Bronchial epithelial cell (primary cell): ENCODE results near the gene STK26. TPM values are rescaled to one million over a fixed set of nuclear protein-coding genes. Genes with fewer than 3 reads are reported as not detected.
A peak's percentile ranks its signal among the peaks of the same experiment; 100 is the strongest.

Experiments
- DNase-seq: peaks from one replicate; pipeline ENCODE4 v3.0.0-alpha.2; 2010; ENCODE audit warnings: low read depth
- FAIRE-seq: peaks from 2 replicates; lab custom pipeline; 2011; peaks lifted over from hg19 to GRCh38; lab: Jason Lieb, UNC
- H3K27me3 ChIP-seq: 2 replicates; pipeline ENCODE4 v1.5.1; 2011; ENCODE audit warnings: low read length; ENCODE audit not compliant: control insufficient read depth, insufficient read depth
- H3K36me3 ChIP-seq: 2 replicates; pipeline ENCODE4 v1.5.1; 2011; ENCODE audit warnings: low read length; ENCODE audit not compliant: control insufficient read depth, insufficient read depth
- H3K4me3 ChIP-seq: 2 replicates; pipeline ENCODE4 v1.5.1; 2011; ENCODE audit warnings: mild to moderate bottlenecking, low read depth, low read length, control low read depth
- total RNA-seq: library from RNA; depleted of rRNA; stranded (reverse); fragments of >200 nt; gene quantifications from 2 replicates; pipeline ENCODE4 v1.2.1, GENCODE V29; 2014
- TF ChIP-seq, protein P1 (sequence below): IDR thresholded peaks from 2 replicates; pipeline ENCODE4 v1.5.1; 2011; ENCODE audit warnings: mild to moderate bottlenecking, moderate library complexity, low read length, control low read depth, inconsistent platforms; ENCODE audit not compliant: insufficient read depth, severe bottlenecking

The STK26 gene
- total RNA-seq, 1 donor from 2014 or later: 47.9 TPM

DNA sequence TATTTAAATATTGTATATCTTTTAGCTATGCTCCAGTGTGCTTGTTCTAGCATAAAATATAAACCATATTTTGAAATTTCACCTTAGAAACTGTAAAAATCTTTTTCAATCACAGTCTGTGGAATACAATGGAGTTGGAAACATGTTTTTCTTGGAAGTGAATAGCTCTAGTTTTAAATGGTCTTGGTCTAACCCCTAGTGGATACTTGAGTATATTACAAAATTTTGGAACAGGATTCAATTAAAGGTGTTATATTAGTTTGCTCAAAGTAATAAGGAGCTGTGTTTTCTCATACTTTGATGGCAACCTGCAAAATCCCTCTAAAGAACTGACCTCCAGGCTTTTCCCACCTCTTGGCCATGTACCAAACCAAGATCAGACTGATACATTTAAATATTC is 48.2 kb downstream of the STK26 start:
- peak; percentile 16 for DNase-seq
- TF ChIP-seq, protein P1, sequence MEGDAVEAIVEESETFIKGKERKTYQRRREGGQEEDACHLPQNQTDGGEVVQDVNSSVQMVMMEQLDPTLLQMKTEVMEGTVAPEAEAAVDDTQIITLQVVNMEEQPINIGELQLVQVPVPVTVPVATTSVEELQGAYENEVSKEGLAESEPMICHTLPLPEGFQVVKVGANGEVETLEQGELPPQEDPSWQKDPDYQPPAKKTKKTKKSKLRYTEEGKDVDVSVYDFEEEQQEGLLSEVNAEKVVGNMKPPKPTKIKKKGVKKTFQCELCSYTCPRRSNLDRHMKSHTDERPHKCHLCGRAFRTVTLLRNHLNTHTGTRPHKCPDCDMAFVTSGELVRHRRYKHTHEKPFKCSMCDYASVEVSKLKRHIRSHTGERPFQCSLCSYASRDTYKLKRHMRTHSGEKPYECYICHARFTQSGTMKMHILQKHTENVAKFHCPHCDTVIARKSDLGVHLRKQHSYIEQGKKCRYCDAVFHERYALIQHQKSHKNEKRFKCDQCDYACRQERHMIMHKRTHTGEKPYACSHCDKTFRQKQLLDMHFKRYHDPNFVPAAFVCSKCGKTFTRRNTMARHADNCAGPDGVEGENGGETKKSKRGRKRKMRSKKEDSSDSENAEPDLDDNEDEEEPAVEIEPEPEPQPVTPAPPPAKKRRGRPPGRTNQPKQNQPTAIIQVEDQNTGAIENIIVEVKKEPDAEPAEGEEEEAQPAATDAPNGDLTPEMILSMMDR: peak; percentile 6
- no peak overlapping the region for H3K4me3 ChIP-seq
- FAIRE-seq: no peak
- H3K27me3 ChIP-seq: no peaks in the 10 kb centered on the region
- H3K36me3 ChIP-seq: peaks cover 1% of the 10 kb centered on the region

DNA sequence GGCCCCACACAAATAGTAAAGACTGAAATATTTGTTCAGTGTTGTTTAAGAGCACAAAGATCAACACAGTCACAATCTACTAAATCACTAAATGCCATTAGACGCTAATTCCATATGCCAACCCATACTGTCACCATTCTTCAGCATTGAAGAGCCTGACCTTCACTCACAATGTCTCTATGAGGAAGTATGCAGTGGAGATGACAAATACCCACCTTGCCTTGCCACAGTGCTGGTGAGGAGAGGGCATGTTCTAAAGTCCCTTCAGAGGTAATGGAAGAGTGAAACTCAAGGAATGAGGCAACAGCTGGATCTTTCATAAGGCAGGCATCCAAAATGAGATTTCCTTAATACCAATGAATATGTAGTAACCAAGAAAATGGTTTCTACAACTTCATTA is 54.3 kb downstream of the STK26 start:
- DNase-seq (no peak), FAIRE-seq (no peak)
- Histone ChIP-seq H3K36me3 (peaks cover 1% of the 10 kb centered on the region), H3K4me3 (no peak overlapping the region), H3K27me3 (no peaks in the 10 kb centered on the region)
- TF ChIP-seq, protein P1: no peak

DNA sequence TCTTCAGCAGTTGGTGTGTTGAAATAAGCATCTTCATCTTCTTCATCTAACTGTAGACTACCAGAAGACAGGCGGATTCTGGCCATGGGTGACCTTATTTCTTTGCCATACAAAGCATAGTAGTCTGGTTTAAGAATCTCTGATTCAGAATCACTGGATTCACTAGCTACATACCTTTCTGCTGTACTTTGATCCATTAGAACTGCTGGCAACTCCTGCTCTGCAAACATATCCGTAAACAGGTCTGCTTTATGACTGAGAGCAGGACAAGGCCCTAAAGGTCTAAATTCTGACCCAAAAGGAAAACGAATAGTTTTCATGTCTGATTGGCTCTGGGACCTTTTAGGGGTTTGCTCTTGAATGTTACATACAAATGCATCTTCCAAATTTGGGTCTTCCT is 54.8 kb downstream of the STK26 start:
- Histone ChIP-seq H3K4me3 (no peak overlapping the region), H3K27me3 (no peaks in the 10 kb centered on the region), H3K36me3 (peaks cover 1% of the 10 kb centered on the region)
- FAIRE-seq (peak; percentile 7), DNase-seq (no peak)
- TF ChIP-seq, protein P1: no peak

DNA sequence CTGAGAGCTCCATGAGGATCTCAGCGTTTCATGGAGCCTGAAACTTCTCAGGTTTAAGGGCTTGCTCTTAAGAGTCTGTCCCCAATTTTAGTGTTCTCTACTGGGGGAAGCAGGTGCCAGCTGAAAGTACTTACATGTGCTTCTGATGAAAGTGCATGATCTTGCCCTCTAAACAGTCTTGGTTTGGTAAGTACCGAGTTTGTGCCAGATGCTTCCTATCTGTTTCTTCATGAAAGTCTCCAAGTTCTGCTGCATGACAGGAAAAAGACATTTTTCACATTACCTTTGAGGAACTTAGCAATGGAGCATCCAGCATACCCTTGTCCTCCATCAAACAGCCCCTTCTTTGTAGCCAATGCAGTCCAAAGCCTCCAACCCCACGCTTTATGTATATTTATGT is 62.7 kb downstream of the STK26 start:
- TF ChIP-seq, protein P1: no peak
- no peak for FAIRE-seq
- no peaks in the 10 kb centered on the region for H3K27me3 ChIP-seq
- H3K36me3 ChIP-seq: no peaks in the 10 kb centered on the region
- no peak overlapping the region for H3K4me3 ChIP-seq
- no peak for DNase-seq

DNA sequence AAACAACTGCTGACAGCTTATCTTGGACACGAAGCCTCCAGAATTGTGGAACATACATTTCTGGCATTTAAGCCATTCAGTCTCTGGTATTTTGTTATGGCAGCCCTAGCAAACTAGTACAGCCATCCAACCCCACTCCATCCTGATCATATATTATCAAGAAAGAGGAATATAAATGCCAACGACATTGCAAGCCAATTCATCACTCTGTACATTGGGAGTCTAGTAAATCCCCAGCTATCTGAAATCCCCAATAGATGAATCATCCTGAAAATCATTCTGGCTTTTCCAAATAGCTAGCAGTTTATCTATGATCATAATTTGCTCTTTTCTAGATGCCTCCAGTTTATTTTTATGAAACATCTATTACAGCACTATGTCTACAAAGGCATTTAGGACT is 63.6 kb downstream of the STK26 start:
- TF ChIP-seq, protein P1: no peak
- no peak for FAIRE-seq
- peak; percentile 64 for DNase-seq
- no peaks in the 10 kb centered on the region for H3K36me3 ChIP-seq
- H3K27me3 ChIP-seq: no peaks in the 10 kb centered on the region
- H3K4me3 ChIP-seq: no peak overlapping the region

DNA sequence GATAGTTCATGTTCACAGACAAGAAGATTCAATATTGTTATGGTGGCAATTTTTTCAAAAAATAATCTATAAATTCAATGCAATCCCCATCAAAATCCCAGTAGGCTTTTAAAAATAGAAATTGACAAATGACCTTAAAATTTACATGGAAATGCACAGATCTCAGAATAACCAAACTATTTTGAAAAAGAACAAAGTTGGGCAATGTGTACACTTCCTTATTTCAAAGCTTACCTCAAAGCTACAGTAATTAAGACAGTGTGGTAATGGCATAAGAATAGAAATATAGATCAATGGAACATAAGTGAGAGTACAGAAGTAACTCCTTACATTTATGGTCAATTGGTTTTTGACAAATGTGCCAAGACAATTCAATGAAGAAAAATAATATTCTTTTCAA is 65.8 kb downstream of the STK26 start:
- no peak for FAIRE-seq

More for the DNA sequence above, 65.8 kb downstream of the STK26 start:
- no peaks in the 10 kb centered on the region for H3K36me3 ChIP-seq
- H3K4me3 ChIP-seq: no peak overlapping the region
- TF ChIP-seq, protein P1: no peak
- no peak for DNase-seq
- no peaks in the 10 kb centered on the region for H3K27me3 ChIP-seq
